Measurements from ENCODE around the gene MPZL1.
A peak's percentile ranks its signal among the peaks of the same experiment; 100 is the strongest.
"Not testable (repeated sequence)": the region's sequence is repeated elsewhere in the genome, so short reads cannot be mapped to it uniquely, and the experiment has no call there.

Gene MPZL1

DNA sequence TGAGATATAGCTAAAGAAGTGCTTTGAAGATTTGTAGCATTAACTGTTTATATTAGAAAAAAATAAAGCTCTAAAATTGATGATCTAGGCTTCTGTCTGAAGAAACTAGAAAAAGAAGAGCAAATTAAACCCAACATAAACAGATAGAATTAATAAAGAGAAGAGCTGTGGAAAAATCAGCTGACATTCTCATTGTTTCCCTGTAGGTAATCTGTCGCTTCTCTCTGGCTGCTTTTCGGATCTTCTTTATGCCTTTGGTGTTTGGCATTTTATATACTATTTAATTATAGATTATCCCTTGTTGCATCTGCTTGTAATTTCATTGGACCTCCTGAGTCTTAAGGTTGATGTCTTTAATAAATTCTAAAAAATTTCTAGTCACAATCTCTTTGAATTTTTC lies 59.8 kb downstream of the MPZL1 start:
- no peak for DNase-seq (ENCODE audit: low spot score)

DNA sequence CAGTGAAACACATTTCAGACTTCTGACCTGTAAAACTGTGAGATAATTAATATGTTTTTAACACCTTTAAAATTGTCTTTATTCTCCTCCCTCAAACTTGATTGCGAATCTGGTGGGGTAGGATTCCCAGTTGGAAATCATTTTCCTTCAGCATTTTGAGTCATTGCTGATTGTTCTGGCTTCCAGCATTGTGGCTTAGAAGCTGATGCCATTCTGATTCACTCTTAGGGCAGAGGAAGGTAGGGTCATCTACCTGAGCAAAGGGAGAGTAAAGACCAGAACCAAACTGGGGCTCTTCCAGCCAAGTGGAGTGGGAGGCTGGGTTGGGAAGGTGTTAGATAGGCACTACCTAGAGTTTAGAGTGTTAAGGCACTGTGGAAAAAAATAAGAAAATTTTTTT lies 61.2 kb downstream of the MPZL1 start:
- no peak for DNase-seq (ENCODE audit: low spot score)

DNA sequence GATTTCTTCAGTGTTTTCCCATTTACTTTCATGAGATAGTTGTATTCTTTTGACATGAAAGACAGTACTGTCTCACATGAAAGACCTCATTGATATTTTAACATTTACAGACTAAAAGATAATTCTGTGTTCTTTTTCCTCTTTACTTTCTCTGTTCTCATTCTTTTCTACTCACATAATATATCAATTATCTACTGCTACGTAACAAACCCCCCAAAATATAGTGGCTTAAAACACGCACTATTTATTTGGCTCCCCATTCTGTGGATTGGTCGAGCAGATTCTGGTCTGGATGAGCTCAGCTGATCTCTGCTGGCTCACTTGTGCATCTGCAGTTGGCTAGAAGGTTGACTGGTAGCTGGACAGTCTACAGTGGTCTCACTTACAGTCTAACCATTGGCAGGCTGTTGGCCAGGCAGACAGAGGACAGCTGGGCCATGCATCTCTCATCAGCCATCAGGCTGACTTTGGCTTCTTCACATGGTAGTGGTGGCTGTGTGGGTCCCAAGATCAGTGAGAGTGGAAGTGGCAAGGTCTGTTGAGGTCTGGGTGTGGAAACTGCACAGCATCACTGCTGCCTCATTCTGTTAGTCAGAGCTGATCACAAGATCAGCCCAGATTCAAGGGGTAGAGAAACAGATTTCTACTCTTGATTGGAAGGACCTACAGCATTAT lies 63.2 kb downstream of the MPZL1 start:
- DNase-seq (ENCODE audit: low spot score) = no peak

DNA sequence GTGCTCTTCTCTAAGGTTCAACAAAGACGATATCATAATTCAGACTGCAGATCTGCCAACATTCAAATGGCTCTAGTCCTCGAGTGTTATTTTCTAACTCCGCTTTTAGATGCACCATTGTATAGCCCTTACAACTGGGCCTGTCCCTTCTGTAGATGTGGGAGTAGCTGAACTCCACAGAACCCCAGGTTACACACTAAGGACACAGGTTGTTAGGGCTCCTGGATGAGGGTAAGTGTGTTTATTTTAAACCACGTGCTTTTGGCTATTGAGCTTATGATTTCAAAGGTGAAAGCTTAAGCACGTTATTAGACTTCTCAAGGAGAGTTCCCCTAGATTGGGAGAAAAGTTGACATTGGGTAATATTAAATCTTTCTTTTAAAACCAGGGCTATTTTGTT lies 64.7 kb downstream of the MPZL1 start:
- DNase-seq (ENCODE audit: low spot score) = no peak

DNA sequence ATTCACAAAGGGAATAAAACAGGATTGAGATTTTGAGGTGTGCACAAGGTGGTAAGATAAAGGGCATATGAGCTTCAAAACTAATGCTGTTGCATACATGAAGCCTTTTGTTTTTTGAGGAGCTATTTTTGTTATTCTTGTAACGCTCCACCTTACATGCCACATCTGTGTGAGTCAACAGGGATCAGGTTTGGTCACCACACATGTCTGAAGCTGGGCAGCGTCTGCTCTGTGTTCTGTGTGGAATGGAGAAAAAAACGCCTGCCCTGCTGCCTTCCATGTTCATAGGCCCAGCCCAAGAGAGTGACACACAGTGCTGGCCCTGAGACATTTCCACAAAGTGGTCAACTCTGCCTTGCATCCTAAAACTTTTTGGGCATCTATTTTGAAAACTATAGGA lies 67.7 kb downstream of the MPZL1 start:
- no peak for DNase-seq (ENCODE audit: low spot score)

DNA sequence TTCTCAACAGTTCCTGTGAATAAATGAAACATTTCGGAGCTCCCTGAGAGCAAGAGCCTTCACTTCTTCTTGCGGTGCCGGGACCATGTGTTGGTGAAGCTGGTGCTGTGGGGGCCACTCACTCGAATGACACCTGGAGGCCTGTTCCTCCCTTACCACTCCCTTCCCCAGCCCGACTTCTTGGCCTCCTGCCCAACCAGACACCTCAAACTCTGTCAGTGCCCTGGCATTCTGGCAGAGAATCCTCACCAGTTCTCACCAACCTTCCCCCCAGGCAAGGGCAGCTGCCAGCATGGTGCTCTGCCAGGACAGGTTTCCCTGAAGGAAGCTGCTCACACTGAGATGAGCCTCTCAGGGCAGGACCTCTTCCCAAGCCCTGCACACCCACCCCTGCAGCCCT lies 68.3 kb downstream of the MPZL1 start:
- no peak for DNase-seq (ENCODE audit: low spot score)

DNA sequence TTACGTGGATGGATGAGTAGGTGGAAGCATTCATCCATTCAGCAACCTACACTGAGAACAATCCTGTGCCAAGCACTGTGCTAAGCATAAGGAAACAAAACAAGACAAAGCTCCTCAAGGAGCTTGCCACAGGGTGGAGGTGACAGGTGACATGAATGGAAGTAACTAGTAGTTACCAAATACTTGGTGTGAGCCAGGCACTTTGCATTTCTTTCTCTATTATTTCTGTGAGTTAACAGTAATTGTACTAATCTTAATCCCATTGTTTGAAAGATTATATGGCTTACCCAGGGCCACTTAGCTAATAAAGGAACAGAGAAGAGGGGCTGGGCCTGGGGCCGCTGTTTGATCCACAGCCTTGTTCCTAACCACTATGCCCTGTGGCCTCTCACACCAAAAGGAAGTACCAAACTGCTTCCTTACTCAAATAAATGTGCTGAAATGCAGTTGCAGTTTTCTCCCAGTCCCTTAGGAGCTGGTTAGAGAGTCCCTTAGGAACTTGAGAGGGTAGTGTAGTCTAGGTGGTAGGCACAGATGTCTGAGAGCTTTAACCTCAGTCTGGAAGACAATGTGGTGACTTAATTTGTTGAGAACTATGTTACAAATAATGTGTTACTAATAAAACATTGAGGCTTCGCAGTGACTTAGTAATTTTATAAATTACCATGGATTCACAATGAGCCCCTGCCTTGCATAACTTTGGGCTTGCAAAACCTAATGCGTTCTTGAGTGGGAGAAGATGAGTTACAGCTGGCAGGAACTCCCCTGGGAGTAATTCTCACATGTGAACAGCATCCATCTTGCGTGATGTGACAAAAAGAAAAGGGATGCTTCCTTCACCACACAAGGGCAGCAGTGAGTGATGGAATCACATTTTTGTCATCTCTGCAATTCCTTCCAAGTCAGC lies 69.8 kb downstream of the MPZL1 start:
- peak; percentile 66 for DNase-seq (ENCODE audit: low spot score)

DNA sequence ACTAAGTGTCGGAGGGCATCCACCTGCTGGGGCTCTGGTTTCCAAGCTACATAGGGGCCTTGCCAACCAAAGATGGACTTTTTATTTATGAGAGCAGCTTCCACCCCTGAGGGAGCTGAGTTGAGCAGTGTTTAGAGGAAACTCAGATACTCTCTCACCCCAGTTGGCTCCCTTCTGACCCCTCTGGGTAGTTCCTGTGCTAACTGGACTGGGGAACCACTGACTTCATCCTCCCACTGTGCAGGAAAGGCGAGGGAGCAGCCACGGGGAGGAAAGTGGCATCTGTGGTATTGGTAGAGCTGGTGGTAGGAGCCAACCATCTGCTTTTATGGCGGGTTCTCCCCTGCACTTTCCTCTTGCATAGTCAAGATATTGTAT lies 70.4 kb downstream of the MPZL1 start:
- DNase-seq (ENCODE audit: low spot score) = no peak

DNA sequence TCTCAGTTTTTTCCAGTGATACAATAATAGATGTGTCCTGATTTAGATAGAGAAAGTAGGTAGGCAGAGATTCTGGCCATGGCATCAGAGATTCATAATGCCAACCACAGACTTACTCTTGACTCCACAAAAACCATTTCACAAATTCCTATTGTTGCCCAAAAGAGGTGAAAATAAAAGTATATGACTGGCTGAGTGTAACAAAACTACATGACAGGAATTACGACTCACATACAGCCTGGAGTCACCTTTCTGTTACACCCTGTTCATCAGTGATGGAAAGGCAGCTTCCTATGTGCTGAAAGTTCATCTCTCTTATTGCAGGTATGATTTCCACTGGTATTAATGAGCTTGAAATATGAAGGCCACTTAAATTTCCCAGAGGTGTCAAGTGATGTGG lies 72.3 kb downstream of the MPZL1 start:
- no peak for DNase-seq (ENCODE audit: low spot score)

DNA sequence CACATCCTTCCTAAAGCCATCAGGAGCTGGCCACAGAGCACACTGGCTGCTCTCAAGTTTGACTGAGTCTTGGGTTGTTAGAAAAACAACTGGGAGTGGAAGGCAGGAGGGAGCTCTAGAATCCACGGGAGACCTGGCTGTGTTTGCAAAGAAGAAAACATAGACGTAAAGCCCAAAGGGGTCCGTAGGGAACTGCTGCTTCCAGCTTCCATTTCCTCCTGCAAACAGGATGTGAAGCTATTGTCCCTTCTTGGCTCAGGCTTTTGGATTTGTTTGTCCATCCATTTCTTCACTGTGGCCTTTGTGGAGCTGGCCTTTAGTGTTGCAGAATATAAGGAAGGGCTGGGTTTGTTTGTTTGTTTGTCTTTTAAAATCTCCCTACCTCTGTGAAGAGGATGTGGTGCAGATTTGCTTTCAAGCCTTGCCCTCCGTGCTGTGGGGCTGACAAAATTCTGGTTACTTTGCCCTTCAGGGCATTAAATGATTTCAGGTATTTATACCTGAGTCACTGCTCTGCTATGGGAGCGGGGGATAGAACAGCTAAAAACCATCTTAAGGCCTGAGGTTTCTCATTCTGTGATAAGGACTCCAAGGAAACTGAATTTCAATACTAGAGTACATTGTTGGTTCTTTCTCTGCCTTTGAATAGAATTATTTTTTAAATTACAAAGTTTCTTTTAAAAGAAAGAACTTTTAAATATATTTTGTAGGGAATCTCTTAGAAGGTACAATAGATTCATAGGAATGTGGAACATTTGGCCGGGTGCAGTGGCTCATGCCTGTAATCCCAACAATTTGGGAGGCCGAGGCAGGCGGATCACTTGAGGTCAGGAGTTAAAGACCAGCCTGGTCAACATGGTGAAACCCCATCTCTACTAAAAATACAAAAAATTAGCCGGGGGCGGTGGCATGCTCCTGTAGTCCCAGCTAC lies 74.3 kb downstream of the MPZL1 start:
- DNase-seq (ENCODE audit: low spot score) = no peak

DNA sequence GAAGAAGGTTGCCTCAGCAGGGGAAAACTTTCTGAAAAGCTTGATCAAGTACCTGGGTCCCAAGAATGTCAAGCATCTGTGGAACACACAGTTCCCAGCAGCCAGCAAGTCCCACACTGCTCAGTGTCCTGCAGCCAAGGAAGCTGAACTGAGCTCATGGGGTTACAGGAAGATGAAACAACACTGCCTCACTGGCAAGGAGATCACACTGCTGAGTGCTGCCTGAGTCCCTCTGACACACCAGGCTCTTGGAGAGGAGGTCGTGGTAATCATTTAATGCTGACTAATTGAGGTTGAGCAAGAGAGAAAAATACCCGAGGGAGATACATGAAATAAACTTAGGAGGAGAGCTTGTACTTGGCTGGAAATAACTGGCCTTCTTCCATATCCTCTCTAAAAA lies 75.2 kb downstream of the MPZL1 start:
- DNase-seq (ENCODE audit: low spot score) = peak; percentile 23

DNA sequence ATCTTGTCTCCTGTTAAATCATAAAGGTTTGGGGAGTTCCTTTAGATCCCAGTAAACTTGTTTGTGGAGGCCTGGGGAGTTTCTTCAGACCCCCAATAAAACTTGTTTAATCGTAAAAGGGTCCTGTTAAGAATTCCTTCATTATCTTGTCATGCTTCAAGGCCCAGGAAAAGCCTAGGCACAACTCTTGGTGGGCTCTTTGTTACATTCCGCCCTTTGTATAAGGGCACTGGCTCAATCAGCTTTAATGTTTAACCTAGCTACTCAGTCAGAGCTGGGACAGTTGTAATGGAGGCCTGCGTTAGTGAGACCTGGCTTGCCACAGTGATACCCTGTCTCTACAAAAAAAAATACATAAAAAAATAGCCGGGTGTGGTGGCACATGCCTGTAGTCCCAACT lies 77.2 kb downstream of the MPZL1 start:
- no peak for DNase-seq (ENCODE audit: low spot score)

DNA sequence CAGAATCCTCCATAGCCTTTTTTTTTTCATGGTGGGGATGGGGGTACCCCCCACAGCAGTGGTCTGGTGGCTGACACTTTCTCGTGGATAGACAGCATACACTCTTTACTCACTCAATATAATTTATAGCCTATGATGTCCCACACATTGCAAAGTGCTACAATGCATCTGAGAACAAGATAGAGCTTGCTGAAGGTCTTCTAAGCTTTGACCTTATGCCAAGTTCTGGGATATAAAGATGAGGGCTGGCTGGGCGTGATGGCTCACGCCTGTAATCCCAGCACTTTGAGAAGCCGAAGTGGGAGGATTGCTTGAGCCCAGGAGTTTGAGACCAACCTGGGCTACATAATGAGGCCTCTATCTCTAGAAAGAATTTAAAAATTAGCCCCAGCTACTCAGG lies 78.0 kb downstream of the MPZL1 start:
- DNase-seq (ENCODE audit: low spot score) = no peak

DNA sequence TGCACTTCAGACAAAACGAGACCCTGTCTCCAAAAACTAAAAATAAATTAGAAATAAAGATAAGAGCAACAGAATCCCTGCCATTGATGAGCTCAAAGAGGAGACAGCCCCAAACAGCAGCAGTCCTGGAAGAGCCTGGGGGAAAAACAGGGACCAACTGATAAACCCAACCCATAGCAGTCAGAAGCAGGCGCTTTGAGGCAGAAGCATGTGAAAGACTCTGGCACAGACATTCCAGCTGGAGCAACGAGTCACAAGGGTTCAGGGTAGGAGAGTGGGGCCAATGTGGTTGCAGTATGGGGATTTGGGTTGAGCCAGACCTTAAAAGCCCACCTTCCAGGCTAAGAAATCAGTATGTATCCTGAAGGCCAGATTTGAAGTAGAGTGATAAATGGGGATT lies 78.5 kb downstream of the MPZL1 start:
- DNase-seq (ENCODE audit: low spot score) = no peak

DNA sequence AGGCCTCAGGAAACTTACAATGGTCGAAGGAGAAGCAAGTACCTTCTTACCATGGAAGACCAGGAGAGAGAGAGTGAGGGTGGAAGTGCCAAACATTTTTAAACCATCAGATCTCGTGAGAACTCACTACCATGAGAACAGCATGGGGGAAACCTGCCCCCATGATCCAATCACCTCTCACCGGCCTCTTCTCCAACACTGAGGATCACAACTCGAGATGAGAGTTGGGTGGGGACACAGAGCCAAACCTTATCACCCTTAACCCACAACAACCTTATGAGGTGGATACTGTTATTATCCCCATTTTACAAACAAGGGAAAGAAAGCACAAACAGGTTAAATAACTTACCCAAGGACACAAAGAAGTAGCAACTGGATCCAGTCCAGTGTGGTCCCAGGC lies 80.5 kb downstream of the MPZL1 start:
- no peak for DNase-seq (ENCODE audit: low spot score)

DNA sequence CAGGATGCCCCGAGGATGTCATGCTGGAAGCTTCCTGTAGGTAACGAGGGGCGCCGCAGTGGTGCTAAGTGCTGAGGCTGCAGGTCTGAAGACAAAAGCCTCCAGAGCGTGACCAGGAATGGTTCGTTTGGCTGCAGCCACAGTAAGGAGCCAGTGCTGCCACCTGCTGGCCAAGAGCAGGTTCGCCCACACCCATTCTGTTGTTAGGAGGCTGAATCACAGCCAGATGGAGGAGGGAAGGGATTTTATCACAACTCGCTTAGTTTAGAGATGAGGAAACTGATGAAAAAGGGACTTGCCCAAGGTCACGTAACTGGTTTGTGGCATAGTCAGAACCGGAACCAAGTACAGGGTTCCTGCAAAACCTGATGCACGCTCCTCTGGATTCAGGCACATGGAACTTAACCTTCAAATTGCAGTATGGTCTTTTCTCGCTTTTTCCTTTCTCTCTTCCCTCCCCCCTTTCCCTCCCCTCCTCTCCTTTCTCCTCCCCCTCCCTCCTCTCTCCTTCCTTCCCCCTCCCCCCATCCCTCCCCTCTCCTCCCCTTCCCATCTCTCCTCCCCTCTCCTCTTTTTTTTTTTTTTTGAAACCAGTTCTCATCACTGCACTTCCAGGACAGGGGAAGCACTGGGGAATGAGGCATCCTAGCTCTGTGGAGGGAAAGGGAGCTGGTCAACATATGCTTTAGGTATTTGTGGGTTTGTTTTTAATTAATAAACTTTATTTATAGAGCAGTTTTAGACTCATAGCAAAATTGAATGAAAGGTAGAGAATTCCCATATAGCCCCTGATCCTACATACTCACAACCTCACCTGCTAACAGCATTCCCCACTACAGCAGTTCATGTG lies 81.8 kb downstream of the MPZL1 start:
- peak; percentile 85 for DNase-seq (ENCODE audit: low spot score)

DNA sequence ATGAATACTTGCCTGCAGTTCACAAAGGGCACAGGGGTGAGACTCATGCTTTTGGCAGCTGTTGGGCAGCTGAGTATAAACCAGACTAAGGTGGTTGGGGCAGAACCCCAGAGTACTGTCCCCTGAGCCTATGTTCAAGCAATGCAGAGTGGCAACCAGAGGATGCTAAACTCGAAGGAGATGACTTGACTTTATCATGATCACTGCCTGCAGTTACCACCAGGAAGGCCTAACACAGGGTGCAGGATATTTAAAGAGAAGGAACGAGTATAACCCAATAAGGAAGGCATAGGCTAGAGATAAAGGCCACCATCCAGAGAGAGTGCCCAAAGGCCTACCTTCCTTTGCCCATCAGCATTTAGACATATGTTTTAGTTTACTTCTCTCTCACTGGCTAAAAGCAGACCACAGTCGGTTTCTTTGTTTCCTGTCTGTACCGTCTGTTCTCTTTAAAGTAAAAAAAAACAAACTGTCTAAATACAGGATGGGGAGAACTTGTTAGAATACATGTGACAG lies 83.3 kb downstream of the MPZL1 start:
- DNase-seq (ENCODE audit: low spot score) = no peak

DNA sequence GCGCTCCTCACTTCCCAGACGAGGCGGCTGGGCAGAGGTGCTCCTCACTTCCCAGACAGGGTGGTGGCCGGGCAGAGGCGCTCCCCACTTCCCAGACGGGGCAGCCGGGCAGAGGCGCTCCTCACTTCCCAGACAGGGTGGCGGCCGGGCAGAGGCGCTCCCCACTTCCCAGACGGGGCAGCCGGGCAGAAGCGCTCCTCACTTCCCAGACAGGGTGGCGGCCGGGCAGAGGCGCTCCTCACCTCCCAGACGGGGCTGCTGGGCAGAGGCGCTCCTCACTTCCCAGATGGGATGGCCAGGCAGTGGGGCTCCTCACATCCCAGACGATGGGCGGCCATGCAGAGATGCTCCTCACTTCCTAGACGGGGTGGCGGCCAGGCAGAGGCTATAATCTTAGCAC lies 84.5 kb downstream of the MPZL1 start:
- DNase-seq (ENCODE audit: low spot score) = not testable (repeated sequence)

DNA sequence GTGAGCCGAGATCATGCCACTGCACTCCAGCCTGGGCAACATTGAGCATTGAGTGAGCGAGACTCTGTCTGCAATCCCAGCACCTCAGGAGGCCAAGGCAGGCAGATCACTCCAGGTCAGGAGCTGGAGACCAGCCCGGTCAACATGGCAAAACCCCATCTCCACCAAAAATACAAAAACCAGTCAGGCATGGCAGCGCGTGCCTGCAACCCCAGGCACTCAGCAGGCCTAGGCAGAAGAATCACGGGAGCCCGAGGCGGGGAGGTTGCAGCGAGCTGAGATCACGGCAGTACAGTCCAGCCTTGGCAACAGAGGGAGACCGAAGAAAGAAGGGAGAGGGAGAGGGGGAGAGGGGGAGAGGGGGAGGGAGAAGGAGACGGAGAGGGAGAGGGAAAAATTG lies 84.9 kb downstream of the MPZL1 start:
- not testable (repeated sequence) for DNase-seq (ENCODE audit: low spot score)

DNA sequence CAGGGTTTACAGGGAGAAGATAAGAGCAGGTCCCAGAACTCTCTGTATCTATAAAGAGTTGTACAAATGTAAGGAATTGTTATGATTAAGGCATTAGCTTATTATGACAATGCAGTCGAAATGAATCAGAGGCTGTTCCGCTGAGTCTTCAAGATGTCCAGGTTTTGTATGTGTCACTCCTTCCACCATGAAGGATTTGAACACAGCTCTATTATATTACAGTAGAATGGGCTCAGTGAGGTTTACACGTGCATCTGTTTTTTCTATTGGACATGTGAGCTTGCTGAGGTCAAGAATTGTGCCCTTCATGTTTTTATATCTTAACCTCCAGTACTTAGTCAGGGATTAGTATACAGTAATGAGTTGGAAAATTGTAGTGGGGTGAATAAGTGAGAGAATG lies 86.3 kb downstream of the MPZL1 start:
- no peak for DNase-seq (ENCODE audit: low spot score)

DNA sequence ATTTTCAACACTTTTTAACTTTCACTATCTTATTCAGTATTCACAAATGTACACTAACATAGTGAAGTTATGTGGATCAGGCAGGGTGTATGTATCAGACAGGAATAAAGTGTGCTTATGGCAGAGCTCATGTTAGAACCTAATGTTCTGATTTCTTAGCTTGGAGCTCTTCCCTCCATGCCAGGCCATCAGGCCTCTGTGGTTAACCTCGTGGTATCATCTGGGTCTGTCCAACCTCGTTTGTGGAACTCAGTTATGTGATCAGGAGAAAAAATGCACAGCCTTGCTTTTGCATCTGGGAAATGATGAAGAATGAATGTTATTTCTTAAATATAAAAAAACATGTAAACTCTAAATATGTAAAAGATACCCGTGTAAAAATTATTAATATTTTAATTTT lies 86.9 kb downstream of the MPZL1 start:
- no peak for DNase-seq (ENCODE audit: low spot score)
